Cardiac fibroblast (primary cell): ENCODE measurements around the gene TMEM254.

ENCODE experiments used
- DNase-seq, 2 donors: peaks; one replicate each; pipeline versions ENCODE4 v3.0.0 to v3.0.0-alpha.2; 2010; ENCODE audit warnings: low read depth in 2 of 2
- H3K4me3 ChIP-seq, 2 donors: replicated peaks in 1 of 2; 1 replicate in 1 of 2; 2 replicates in 1 of 2; pipeline ENCODE4 v1.5.1; 2011; ENCODE audit warnings: low read depth in 2 of 2, low read length in 2 of 2, mild to moderate bottlenecking in 2 of 2, moderate library complexity in 1 of 2
- CTCF ChIP-seq: IDR thresholded peaks from one replicate; pipeline ENCODE4 v1.5.1; 2011; ENCODE audit warnings: low read depth, mild to moderate bottlenecking, low read length, inconsistent platforms

The TMEM254 gene

GRCh38 chr10:80046629-80047441 is 31.6 kb upstream of the TMEM254 start:
- no peak overlapping the region for H3K4me3 ChIP-seq
- peak; percentile 77 to 81 for DNase-seq
- TF ChIP-seq CTCF: peak; percentile 96

GRCh38 chr10:80050752-80051151 is 27.7 kb upstream of the TMEM254 start:
- no peak for TF ChIP-seq CTCF
- H3K4me3 ChIP-seq: no peak overlapping the region
- DNase-seq: no peak

- DNase-seq: peak in 1 of 2 donors; percentile 21
- no peak for TF ChIP-seq CTCF
These were observed 26.5 kb upstream of the TMEM254 start for GRCh38 chr10:80051993-80052392.

GRCh38 chr10:80055760-80056159 is 22.7 kb upstream of the TMEM254 start:
- H3K4me3 ChIP-seq: no peak overlapping the region
- no peak for DNase-seq
- no peak for TF ChIP-seq CTCF

More at GRCh38 chr10:80051993-80052392, 26.5 kb upstream of the TMEM254 start:
- no peak overlapping the region for H3K4me3 ChIP-seq

- DNase-seq: no peak
- no peak overlapping the region for H3K4me3 ChIP-seq
- TF ChIP-seq CTCF: no peak
These were observed 21.3 kb upstream of the TMEM254 start for GRCh38 chr10:80057171-80057570.

- DNase-seq: peak in 1 of 2 donors; percentile 17
- H3K4me3 ChIP-seq: no peak overlapping the region
- no peak for TF ChIP-seq CTCF
These were observed 14.2 kb upstream of the TMEM254 start for GRCh38 chr10:80064120-80064886.
